Breast epithelium (tissue), 3 donors: ENCODE measurements around the gene CMKLR1.

Experiments
- POLR2A ChIP-seq: fragments of 450-650 bp; IDR thresholded peaks from one replicate; pipeline ENCODE4 v1.6.1; 2016; ENCODE audit warnings: antibody characterized with exemption, mild to moderate bottlenecking, moderate library complexity
- TF ChIP-seq, protein P1 (sequence below), 3 donors: fragments of 450-650 bp; IDR thresholded peaks; one replicate each; pipeline ENCODE4 v1.5.1; 2016 to 2017; ENCODE audit warnings: antibody characterized with exemption in 3 of 3, mild to moderate bottlenecking in 3 of 3, moderate library complexity in 3 of 3

DNA sequence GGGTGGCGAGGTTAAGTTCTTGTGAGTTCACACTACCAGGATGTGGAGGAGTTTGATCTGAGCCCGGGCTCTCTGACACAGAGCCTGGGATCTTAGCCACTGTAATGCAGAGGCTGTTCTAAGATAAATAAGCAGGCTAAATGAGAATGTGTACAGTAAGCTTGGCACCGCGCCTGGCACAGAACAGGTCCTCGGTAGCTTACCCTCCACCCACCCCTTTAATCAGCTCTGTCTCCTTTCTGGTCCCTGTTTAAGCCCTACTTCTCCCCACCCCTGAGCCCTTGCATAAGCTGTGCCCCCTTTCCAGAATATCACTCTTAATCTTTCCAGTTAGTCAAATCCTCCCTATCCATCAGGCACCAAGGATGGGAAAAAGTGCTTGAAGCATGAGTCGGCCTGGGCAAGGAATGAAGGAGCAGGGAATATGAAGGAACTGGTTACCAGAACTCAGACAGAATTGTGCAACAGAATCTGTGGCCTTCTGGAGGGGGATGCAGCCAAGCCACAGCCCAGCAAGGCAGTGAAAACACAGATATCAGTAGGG, 32.8 kb upstream of the CMKLR1 start:
- TF ChIP-seq POLR2A, result no peak
- TF ChIP-seq, protein P1, sequence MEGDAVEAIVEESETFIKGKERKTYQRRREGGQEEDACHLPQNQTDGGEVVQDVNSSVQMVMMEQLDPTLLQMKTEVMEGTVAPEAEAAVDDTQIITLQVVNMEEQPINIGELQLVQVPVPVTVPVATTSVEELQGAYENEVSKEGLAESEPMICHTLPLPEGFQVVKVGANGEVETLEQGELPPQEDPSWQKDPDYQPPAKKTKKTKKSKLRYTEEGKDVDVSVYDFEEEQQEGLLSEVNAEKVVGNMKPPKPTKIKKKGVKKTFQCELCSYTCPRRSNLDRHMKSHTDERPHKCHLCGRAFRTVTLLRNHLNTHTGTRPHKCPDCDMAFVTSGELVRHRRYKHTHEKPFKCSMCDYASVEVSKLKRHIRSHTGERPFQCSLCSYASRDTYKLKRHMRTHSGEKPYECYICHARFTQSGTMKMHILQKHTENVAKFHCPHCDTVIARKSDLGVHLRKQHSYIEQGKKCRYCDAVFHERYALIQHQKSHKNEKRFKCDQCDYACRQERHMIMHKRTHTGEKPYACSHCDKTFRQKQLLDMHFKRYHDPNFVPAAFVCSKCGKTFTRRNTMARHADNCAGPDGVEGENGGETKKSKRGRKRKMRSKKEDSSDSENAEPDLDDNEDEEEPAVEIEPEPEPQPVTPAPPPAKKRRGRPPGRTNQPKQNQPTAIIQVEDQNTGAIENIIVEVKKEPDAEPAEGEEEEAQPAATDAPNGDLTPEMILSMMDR (IDR thresholded peaks at IDR 0.05), result no peak
